DOHH2 (cell line): Measurements from ENCODE around the gene IKBKG.

Source experiments
- EZH2phosphoT487 ChIP-seq: fragments of 200-600 bp; sonication (generic); IDR thresholded peaks from 2 replicates; pipeline ENCODE4 v1.6.1; 2017; ENCODE audit warnings: borderline replicate concordance, mild to moderate bottlenecking, antibody characterized with exemption, low read length, moderate library complexity, mixed read lengths
- TF ChIP-seq, protein P1 (sequence below): fragments of 200-600 bp; sonication (generic); IDR thresholded peaks from one replicate; pipeline ENCODE4 v1.5.1; 2014; ENCODE audit warnings: antibody characterized with exemption, mild to moderate bottlenecking, low read depth, low read length; ENCODE audit not compliant: poor library complexity, severe bottlenecking

DNA sequence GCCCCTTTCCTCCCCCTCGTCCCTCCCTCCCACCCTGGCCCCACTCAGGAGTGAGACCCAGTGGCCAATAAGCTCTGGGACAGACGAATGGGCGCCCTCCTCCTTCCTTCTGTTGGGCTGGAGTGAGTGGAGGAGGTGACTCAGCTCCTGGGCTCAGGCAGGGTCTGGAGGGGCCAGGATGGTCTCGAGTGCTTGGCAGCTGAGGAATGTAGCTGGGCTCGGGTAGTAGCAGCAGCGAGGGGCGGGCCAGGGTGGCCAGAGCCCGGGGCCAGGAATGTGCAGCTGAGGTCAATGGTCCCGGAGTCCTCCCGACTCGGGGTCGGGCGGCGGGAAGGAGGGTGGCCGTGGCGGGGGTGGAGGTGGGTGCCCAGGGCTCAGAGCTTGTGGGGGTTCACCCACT, 15.8 kb upstream of the IKBKG start:
- TF ChIP-seq, protein P1, sequence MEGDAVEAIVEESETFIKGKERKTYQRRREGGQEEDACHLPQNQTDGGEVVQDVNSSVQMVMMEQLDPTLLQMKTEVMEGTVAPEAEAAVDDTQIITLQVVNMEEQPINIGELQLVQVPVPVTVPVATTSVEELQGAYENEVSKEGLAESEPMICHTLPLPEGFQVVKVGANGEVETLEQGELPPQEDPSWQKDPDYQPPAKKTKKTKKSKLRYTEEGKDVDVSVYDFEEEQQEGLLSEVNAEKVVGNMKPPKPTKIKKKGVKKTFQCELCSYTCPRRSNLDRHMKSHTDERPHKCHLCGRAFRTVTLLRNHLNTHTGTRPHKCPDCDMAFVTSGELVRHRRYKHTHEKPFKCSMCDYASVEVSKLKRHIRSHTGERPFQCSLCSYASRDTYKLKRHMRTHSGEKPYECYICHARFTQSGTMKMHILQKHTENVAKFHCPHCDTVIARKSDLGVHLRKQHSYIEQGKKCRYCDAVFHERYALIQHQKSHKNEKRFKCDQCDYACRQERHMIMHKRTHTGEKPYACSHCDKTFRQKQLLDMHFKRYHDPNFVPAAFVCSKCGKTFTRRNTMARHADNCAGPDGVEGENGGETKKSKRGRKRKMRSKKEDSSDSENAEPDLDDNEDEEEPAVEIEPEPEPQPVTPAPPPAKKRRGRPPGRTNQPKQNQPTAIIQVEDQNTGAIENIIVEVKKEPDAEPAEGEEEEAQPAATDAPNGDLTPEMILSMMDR = no peak
- no peak for TF ChIP-seq EZH2phosphoT487
